Body of pancreas (tissue), 4 donors: Measurements from ENCODE around the gene ALPI. TPM values are rescaled to one million over a fixed set of nuclear protein-coding genes. Genes with fewer than 3 reads are reported as not detected.

Source experiments
- ATAC-seq: fragments of 150-250 bp; one replicate; pipeline ENCODE4 v1.9.1; 2016
- DNase-seq, 4 donors: peaks; one replicate each; pipeline ENCODE4 v3.0.0-alpha.2; 2019
- H3K27ac ChIP-seq, 4 donors: fragments of 200-600 bp; sonication (generic); 1 replicate in 3 of 4; 2 replicates in 1 of 4; pipeline versions ENCODE4 v1.5.1 to v1.6.1; 2016 to 2019; ENCODE audit warnings: mild to moderate bottlenecking in 1 of 4, mixed read lengths in 1 of 4, moderate library complexity in 1 of 4
- H3K27me3 ChIP-seq, 2 donors: fragments of 200-600 bp; sonication (generic); one replicate each; pipeline ENCODE4 v1.6.0; 2016; ENCODE audit warnings: mild to moderate bottlenecking in 1 of 2
- H3K36me3 ChIP-seq, 2 donors: fragments of 200-600 bp; sonication (generic); replicated peaks in 1 of 2; 2 replicates each; pipeline ENCODE4 v1.5.1; 2016; ENCODE audit warnings: low read depth in 2 of 2; ENCODE audit not compliant: insufficient read depth in 1 of 2
- H3K4me1 ChIP-seq: fragments of 200-600 bp; sonication (generic); one replicate; pipeline ENCODE4 v1.6.0; 2016
- H3K4me3 ChIP-seq, 2 donors: fragments of 200-600 bp; sonication (generic); 1 replicate in 1 of 2; 2 replicates in 1 of 2; pipeline ENCODE4 v1.5.1; 2016 to 2019
- H3K9me3 ChIP-seq, 3 donors: fragments of 200-600 bp; sonication (generic); 1 replicate in 2 of 3; 2 replicates in 1 of 3; pipeline ENCODE4 v1.5.1; 2016
- CTCF ChIP-seq, 7 experiments: fragments of 450-650 bp in 4 of 7; fragments of 200-600 bp in 3 of 7; sonication (generic) in 3 of 7; IDR thresholded peaks; one replicate each; pipeline ENCODE4 v1.5.1; 2016 to 2019; ENCODE audit warnings: antibody characterized with exemption in 7 of 7
- POLR2A ChIP-seq, 3 donors: fragments of 450-650 bp; IDR thresholded peaks; one replicate each; pipeline ENCODE4 v1.6.1; 2016; ENCODE audit warnings: antibody characterized with exemption in 3 of 3, mild to moderate bottlenecking in 2 of 3
- WGBS, 2 donors: methylation state at CpG; one replicate each; pipeline ENCODE4 v1.1.5; 2017; 5-methylcytosine and 5-hydroxymethylcytosine counted together
- intact Hi-C: fragments of 100-400 bp; cut with DNase I; formaldehyde crosslinking; loops from one replicate; pipeline ENCODE4 v1.15.1; 2023
- total RNA-seq, 2 donors: library from RNA; depleted of rRNA; stranded (reverse); fragments of >200 nt; gene quantifications; one replicate each; pipeline ENCODE4 v1.1.0, GENCODE V29; 2016

Gene ALPI
- total RNA-seq, 2 donors from 2014 or later: not detected

GRCh38 chr2:232502911-232503808, 47.2 kb downstream of the ALPI start:
- ATAC-seq: peak; percentile 25

GRCh38 chr2:232503809-232504323, 47.9 kb downstream of the ALPI start:
- WGBS, 2 donors: 59 to 75% methylated on average over 15 to 16 of the region's 16 CpGs
- Histone ChIP-seq H3K4me3 (no peak overlapping the region), H3K27ac (no peak overlapping the region), H3K36me3 (no peaks in the 10 kb centered on the region), H3K27me3 (peaks cover 0 to 6% of the 10 kb centered on the region in 2 donors), H3K9me3 (no peaks in the 10 kb centered on the region), H3K4me1 (peaks cover 22% of the 10 kb centered on the region)
- DNase-seq (no peak), ATAC-seq (no peak)
- intact Hi-C loops: no loop called here
- TF ChIP-seq POLR2A (IDR thresholded peaks at IDR 0.05): no peak
- TF ChIP-seq CTCF (IDR thresholded peaks at IDR 0.05): no peak

More at GRCh38 chr2:232502911-232503808, 47.2 kb downstream of the ALPI start:
- no peak for TF ChIP-seq POLR2A (IDR thresholded peaks at IDR 0.05)
- TF ChIP-seq CTCF (IDR thresholded peaks at IDR 0.05): no peak
- H3K27ac ChIP-seq: no peak overlapping the region
- peaks cover 22% of the 10 kb centered on the region for H3K4me1 ChIP-seq
- no peak overlapping the region for H3K4me3 ChIP-seq
- H3K9me3 ChIP-seq: no peaks in the 10 kb centered on the region
- peaks cover 0 to 6% of the 10 kb centered on the region in 2 donors for H3K27me3 ChIP-seq
- DNase-seq: peak in 3 of 4 donors; percentile 23 to 32 (median 27)
- intact Hi-C loops: no loop called here
- WGBS, 2 donors: 23 to 37% methylated on average over 36 to 61 of the region's 75 CpGs
- H3K36me3 ChIP-seq: no peaks in the 10 kb centered on the region

GRCh38 chr2:232504438-232504837, 48.5 kb downstream of the ALPI start:
- H3K4me1 ChIP-seq: peaks cover 22% of the 10 kb centered on the region
- H3K4me3 ChIP-seq: no peak overlapping the region
- H3K27me3 ChIP-seq: peaks cover 0 to 6% of the 10 kb centered on the region in 2 donors
- no peaks in the 10 kb centered on the region for H3K36me3 ChIP-seq
- no peak overlapping the region for H3K27ac ChIP-seq
- 90 to 91% methylated on average over 2 of the region's 2 CpGs for WGBS, 2 donors
- no peak for DNase-seq
- TF ChIP-seq CTCF (IDR thresholded peaks at IDR 0.05) (no peak), POLR2A (IDR thresholded peaks at IDR 0.05) (no peak)
- no peak for ATAC-seq
- intact Hi-C loops: no loop called here
- H3K9me3 ChIP-seq: no peaks in the 10 kb centered on the region

GRCh38 chr2:232505856-232506255, 49.9 kb downstream of the ALPI start:
- intact Hi-C loops: no loop called here
- ATAC-seq: no peak
- Histone ChIP-seq H3K27me3 (peaks cover 0 to 6% of the 10 kb centered on the region in 2 donors), H3K27ac (no peak overlapping the region), H3K36me3 (no peaks in the 10 kb centered on the region), H3K4me3 (no peak overlapping the region), H3K9me3 (no peaks in the 10 kb centered on the region), H3K4me1 (peaks cover 22% of the 10 kb centered on the region)
- TF ChIP-seq CTCF (IDR thresholded peaks at IDR 0.05) (no peak), POLR2A (IDR thresholded peaks at IDR 0.05) (no peak)
- WGBS, 2 donors: 60 to 65% methylated on average over 9 of the region's 10 CpGs
- DNase-seq: no peak
